T-helper 2 cell (primary cell): Measurements from ENCODE around the gene TNNI3.
"Not testable (repeated sequence)": the region's sequence is repeated elsewhere in the genome, so short reads cannot be mapped to it uniquely, and the experiment has no call there.

Experiments used
- DNase-seq, 5 experiments: peaks; one replicate each; pipeline versions ENCODE4 v3.0.0 to v3.0.0-alpha.2; 2012 to 2022

The TNNI3 gene

DNA sequence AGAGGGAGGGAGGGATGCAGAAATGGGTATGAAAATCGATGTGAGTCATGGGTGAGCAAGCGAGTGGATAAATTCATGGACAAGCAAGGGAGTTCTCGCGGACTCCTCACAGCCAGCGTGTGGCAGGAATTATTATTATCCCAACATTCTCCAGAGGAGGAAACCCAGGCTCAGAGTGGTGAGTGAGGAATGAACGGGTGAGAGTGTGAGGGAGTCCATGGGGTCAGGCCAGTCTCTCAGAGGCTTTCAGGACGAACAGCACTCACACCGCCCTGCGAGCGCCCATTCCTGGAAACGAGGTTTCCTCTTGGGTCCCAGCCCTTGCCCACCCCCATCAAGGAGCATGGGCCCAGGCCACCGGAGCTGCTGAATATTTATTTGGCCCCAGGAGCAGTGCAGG, 15.2 kb upstream of the TNNI3 start:
- DNase-seq, result no peak

DNA sequence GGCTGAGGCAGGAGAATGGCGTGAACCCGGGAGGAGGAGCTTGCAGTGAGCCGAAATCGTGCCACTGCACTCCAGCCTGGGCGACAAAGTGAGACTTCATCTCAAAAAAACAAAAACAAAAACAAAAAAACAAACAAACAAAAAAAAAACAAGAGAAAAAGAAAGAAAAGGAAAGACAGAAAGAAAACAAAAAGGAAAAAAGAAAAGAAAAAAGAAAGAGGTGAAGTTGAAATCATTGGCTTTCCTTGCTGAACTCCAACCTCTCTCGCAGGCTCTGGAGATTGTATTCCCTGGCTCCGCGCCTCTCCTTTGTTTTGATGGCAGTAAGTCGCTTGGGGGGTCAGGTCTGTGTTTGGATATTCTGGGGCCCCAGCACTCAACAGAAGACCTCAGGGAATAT, 14.8 kb upstream of the TNNI3 start:
- not testable (repeated sequence) for DNase-seq

GRCh38 chr19:55171440-55171839, 13.9 kb upstream of the TNNI3 start:
- no peak for DNase-seq

DNA sequence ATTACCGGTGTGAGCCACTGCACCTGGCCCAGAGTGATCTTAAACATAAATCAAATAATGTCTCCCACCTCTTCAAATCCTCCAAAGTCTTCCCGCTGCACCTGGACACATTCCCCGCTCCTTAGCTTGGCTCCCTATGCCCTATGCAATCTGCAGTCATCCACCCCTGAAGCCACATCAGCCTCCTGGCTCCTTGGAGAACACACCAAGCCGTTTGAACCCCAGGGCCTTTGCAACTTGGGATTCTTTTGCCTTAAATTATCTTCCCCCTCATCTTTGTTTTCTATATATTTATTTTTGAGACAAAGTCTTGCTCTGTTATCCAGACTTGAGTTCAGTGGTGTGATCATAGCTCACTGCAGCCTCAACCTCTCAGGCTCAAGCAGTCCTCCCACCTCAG, 11.6 kb upstream of the TNNI3 start:
- DNase-seq, result no peak

DNA sequence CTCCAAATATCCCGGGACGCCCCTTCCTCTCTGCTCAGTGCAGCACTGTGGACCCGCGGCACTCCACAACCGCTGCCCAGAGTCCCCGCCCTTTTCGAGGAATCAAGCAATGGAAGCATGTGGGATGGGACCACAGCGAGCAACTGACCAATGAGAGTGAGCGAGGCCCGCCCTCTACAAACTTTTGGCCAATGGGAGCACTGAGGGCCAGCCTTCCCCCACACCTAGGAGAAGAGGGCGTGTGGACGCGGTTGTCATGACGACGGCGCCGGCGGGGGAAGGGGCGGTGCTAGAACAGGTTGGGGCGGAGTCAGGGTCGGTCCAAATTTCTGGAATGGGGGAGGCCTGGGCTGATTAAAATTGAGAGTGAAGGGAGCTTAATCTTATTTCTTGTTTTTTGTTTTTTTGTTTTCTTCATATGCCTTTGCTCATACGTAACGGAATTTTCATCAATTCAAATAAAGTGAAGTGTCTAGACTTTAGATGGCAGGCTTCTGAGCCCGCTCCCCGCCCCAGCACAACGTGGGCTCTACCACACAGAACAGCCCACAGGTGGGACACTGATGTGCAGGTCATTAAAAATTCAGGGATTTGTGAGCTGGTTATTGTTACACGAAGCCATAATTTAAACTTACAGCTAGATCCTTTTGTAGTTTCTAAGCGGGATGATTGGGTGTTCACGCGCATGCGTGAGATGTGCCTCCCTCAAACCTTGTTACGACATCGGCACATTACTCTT, 9.2 kb upstream of the TNNI3 start, which contains the start of gene DNAAF3:
TSS of gene DNAAF3 (minus strand) at position 84 of the 739 bp plus-strand sequence. CDS start 200 bp downstream, outside the sequence.
- peak in 4 of 5 experiments; percentile 43 to 84 (median 54) for DNase-seq

DNA sequence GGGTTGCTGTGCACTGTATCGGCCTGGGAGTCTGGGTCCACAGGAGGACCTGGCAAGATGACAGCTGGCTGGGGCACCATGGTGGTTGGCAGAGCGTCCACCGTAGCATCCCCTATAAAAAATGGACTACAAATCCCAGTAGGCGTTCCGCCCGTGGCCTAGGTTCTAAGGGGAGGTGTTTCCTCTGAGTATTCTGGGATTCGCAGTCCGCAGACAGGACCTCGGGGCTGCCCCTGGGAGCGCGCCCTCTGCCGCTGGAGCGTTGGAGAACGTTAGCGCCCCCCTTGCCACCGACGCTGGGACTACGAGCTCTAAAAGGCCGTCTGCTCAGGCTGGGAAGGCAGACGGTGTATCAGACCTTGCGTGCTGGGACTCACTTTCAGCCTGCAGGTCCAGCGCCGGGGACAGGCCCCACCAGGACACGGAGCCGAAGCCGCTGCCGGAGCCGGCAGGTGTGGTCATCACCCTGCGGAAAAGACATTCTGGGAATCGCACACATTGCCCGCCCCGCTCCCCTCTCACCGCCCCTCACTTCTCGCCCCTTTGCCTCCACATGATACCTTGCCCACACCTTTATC, 8.5 kb upstream of the TNNI3 start:
- peak in 3 of 5 experiments; percentile 45 to 74 (median 45) for DNase-seq

DNA sequence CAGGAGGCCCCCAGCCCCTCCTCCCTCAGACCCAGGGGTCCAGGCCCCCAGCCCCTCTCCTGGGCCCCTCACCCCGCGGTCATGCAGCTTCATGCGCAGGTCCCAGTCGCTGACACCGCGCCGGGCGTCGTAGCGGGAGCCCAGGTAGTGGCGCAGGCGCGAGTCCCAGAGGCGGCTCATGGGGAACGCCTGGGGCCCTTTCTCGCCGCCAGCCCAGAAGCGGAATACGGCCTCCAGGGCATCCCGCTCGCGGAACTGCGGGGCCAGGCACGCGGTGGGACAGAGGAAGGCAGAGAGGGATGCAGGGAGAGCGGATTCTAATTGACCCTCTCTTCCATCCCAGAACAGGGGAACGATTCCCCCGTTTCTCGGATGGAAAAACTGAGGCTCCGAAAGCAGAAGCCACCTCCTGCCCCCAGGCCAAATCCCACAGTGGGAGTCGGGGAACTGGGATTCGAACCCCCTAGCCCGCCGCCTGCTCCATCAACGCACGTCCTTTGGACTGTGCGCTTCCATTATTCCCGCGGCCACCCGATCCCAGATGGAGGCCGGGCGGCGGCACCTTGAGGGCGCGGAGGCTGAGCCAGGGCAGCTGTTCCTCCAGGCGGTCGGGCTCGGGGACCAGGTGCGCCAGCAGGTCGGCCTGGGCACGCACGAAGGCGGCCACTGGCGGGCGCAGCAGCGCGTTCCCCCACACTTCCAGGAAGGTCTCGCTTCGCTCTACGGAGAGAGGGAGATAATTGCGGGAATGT, 4.2 kb upstream of the TNNI3 start:
- DNase-seq, result no peak

DNA sequence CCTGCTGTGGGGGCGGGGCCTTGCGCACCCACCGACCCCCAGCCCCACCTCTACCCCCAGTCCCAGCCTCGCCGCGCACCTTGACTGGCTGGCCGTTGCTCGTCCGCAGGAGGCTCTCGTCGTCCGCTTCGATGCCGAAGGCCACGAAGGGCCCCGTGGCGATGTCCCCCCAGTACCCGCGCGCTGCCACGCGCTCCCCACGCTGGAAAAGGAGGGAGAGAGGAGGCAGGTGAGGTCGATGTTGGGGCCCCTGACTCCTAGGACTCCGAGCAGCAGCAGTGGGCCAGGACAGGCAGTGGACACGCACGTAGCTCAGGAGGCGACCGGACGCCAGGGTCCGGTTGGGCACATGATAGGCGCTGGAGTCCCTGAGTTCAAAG, 3.4 kb upstream of the TNNI3 start:
- DNase-seq, result no peak

DNA sequence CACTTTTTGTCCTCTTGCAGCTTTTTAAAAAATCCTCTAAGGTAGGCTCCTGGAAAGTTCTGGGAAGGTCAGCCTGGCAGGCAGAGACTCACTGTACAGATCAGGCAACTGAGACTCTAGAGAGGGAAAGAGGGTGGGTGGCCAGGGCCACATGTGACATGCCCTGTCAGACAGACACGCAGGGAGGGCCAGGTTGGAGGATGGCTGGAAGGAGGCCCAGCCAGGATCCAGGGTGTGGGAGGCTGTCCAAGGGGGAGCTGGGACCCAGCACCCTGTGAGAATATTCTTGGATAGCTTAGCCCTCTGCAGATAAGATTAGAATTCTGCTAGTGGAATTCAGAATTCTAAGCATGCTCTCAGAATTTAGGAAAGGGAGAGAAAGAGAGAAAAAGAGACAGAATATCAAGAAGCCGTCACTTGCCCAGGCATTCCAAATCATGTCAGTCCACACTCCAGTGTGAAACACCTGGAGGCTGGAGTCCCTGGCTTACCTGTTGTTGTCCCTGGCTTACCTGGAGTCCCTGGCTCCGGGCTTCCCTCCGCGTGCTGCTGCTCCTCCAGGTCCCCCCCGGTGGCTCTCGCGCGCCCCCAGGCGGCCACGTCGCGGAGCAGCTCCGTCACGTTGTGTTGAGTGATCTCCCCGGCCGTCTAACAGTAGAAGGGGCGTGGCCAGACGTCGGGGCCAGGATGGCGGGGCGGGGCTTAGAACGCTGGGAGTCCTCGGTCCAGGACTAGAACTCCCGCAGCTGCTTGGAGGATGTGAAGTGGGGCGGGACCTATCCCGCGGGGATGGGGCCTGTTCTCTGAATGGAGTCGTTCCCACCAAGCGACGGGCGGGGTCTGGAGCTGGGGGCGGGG, 2.8 kb upstream of the TNNI3 start:
- peak; percentile 74 to 87 (median 81) for DNase-seq

DNA sequence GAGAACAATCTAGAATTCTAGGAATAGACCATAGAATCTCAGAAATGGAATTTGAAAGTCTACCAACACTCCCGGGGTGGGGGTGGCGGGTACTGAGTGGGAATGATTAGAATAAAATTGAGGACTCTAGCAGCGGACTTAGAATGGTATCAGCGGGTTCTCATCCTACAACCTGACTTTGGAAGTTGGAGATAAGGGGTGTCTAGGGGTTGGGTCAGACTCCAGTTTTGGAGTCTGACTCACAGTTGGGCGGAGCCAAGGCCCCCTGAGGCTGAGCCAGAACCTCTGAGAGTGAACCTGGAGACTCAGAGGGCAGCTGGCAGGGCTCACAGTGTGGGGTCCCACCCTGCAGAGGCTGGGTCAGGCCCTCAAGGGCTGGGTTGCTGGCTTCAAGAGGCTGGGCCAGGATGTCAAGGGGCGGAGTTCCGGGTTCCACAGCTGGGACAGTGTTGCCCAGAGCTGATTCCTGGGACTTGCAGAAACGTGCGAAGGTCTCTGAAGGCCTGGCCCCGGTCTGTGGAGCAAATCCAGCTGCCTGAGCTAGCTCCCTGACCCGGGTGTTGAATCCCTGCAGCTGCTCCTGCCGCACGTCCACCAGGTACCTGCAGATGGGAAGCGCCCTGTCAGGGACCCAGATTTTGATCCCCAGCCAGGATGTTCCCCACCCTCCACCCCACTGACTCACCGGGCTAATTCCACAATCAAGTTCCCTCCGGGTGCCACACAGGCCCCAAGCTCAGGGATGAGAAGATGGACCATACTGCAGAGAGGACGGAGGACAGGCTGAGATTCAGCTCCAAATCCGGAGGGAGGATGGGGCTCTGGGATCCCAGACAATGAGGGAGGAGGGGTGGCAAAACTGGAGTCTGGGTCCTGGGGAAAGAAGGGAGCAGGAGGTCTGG, 1.6 kb upstream of the TNNI3 start:
- DNase-seq, result no peak

DNA sequence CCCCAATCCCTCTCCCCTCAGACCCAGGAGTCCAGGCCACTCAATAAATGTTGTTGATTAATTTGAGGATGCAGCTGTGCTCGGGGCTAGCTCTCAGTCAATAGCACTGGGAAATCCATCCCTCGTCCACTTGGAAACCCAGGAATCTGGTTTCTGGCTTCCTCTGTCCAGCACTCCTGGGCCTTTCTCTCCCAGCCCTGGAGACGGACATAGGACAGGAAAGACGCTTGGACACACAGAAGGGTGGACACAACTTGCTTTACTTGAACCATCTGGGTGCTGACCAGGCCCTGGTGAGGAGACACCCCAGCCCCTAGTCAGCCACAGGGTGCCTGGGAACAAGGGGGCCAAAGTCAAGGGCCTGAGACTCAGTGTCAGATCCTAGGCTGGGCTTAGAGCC, 891 bp upstream of the TNNI3 start:
- no peak for DNase-seq

DNA sequence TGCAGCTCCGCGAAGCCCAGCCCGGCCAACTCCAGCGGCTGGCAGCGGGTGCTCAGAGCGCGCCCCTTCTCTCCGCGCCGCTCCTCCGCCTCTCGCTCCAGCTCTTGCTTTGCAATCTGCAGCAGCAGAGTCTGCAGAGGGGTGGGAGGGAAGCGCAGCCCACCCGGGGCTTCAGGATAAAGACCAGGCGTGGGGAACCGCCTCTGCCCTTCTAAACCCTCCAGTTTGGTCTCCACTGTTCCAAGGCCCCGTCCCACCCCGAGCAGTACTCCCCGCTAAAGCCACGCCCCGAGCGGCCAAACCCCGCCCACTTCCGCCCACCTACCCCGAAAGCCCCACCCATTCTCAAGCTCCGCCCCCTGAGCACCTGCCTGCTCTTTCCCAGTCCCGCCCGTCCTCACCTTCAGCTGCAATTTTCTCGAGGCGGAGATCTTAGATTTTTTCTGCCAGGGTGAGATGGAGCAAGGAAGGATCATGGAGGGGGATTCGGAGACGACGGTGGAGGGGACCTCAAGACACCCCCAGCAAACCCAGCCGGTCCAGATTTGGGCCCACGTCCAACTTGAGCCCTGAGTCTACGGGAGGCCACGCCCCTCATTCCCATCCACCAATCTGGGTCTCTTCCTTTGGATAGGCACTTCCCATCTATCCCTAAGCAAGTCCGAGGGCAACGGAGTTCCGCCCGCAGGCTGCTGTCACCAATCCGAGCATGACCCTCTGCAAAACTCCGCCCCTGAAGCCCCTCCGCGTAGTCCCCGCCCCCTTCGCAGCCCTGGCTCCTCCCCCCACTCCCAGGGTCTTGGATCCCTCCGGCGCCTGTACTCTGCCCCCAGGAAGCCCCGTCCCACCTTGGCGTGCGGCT, 1.1 kb downstream of the TNNI3 start:
- DNase-seq, result peak in 1 of 5 experiments; percentile 42

GRCh38 chr19:55155784-55156183, 1.7 kb downstream of the TNNI3 start:
- DNase-seq, result not testable (repeated sequence)

DNA sequence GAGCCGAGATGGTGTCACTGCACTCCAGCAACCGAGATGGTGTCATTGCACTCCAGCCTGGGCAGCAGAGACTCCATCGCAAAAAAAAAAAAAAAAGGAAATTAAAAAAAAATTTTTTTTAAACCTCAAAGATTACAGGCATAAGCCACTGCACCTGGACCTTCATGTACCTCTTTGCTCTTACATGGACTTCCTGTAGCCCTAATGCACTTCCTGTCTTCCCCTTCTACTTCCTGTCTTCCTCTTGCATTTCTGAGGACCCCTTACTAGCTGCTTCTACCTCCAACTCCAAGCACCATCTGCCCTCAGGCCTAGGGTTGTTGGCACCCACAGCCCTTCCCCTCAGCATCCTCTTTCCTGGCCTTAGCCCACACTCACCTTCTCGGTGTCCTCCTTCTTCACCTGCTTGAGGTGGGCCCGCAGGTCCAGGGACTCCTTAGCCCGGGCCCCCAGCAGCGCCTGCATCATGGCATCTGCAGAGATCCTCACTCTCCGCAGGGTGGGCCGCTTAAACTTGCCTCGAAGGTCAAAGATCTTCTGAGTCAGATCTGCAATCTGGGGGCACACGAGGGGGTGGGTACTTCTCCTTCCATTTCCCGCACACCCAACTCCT, 3.8 kb downstream of the TNNI3 start:
- no peak for DNase-seq

DNA sequence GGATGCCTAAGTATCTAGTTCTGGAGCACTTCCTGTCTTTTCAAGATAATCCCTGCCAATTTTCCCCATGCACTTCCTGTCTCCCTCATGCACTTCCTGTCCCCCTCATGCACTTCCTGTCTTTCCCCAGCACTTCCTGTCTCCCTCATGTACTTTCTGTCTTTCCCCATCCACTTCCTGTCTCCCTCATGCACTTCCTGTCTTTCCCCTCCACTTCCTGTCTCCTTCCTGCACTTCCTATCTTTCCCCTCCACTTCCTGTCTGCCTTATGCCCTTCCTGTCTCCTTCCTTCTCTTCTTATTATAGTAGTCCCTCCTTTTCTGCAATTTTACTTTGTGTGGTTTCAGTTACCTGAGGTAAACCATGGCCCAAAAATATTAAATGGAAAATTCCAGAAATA, 5.5 kb downstream of the TNNI3 start:
- no peak for DNase-seq

DNA sequence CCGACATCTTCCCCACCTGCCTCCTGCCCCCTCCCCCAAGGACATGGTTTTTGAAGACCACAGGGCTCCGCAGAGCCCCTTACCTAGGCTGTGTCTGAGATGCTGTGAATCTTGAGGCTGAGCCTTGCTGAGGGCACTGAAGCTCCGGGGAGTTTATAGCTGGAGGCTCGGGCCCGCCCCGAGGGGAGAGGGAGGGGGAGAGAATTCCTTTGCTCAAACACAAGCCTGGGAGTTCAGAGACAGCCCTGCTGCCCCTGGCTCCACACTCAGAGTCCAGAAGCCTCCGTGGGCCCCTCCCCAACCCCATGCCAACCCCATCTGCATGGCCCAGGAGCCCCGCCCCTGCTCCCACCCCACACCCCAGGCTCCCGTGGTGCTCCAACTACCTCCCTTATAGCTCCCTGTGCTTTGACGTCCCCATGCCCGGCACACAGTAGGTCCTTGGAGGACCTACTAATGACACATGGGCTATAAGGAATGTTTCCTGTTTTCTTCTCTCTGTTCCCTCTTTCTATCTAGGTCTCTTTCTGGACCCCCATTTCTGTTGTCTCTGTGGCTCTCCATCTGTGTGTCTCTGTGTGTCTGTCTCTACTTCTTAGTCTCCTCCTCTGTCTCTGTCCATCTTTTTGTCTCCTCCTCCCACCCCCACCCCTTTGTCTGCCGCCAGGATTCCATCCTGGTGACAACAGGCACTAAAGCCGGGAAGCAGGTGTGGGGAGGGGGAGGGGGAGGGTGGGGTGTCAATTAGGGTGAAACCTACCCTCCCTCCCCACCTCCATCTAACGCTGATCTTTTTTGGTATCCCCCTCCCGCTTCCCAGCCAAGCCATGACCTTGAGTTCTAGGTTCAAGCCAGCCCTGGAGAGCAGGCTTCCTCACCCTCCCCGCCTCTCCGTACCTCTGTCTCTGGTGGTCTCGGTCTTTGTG, 8.2 kb downstream of the TNNI3 start, which contains the start of gene TNNT1:
TSS of gene TNNT1 (minus strand) at position 129 of the 926 bp plus-strand sequence. CDS start 2,049 bp downstream, outside the sequence.
- no peak for DNase-seq

GRCh38 chr19:55147545-55148251, 9.8 kb downstream of the TNNI3 start:
- DNase-seq, result no peak

GRCh38 chr19:55146705-55147273, 10.7 kb downstream of the TNNI3 start:
- no peak for DNase-seq
